Neural progenitor cell (in vitro differentiated cells): ENCODE results near the gene MS4A18. TPM values are rescaled to one million over a fixed set of nuclear protein-coding genes. Genes with fewer than 3 reads are reported as not detected.

ENCODE experiments used
- DNase-seq: peaks from one replicate; pipeline ENCODE4 v3.0.0-alpha.2; 2016; ENCODE audit warnings: low spot score
- H2AFZ ChIP-seq: fragments of 200-600 bp; sonication (generic); replicated peaks from 2 replicates; pipeline ENCODE4 v1.6.1; 2016; ENCODE audit warnings: antibody characterized with exemption
- H3F3A ChIP-seq: fragments of 200-600 bp; sonication (generic); 2 replicates; pipeline ENCODE4 v1.6.1; 2016; ENCODE audit warnings: antibody characterized with exemption, low read depth
- H3K27ac ChIP-seq: fragments of 200-600 bp; sonication (generic); 2 replicates; pipeline ENCODE4 v1.5.1; 2016; ENCODE audit warnings: mild to moderate bottlenecking
- H3K27me3 ChIP-seq: fragments of 200-600 bp; sonication (generic); 2 replicates; pipeline ENCODE4 v1.6.1; 2016; ENCODE audit warnings: mild to moderate bottlenecking, moderate library complexity
- H3K36me3 ChIP-seq: fragments of 200-600 bp; sonication (generic); 2 replicates; pipeline ENCODE4 v1.5.1; 2016
- H3K4me1 ChIP-seq: fragments of 200-600 bp; sonication (generic); 2 replicates; pipeline ENCODE4 v1.6.1; 2016; ENCODE audit warnings: mixed run types
- H3K4me2 ChIP-seq: fragments of 200-600 bp; sonication (generic); 2 replicates; pipeline ENCODE4 v1.6.1; 2016
- H3K4me3 ChIP-seq: fragments of 200-600 bp; sonication (generic); 2 replicates; pipeline ENCODE4 v1.5.1; 2016
- H3K79me2 ChIP-seq: fragments of 200-600 bp; sonication (generic); 2 replicates; pipeline ENCODE4 v1.6.1; 2016; ENCODE audit warnings: low read depth
- H3K9ac ChIP-seq: fragments of 200-600 bp; sonication (generic); 2 replicates; pipeline ENCODE4 v1.6.1; 2016
- H3K9me3 ChIP-seq: fragments of 200-600 bp; sonication (generic); 2 replicates; pipeline ENCODE4 v1.5.1; 2016; ENCODE audit warnings: low read depth
- H4K20me1 ChIP-seq: fragments of 200-600 bp; sonication (generic); 2 replicates; pipeline ENCODE4 v1.6.1; 2016; ENCODE audit warnings: low read depth
- H3K27ac Mint-ChIP-seq: 3 replicates; pipeline ENCODE4 v1.8.0; 2021; ENCODE audit warnings: mixed read lengths
- H3K27me3 Mint-ChIP-seq: 2 replicates; pipeline ENCODE4 v1.8.0; 2022; ENCODE audit warnings: low read depth, mild to moderate bottlenecking, inconsistent platforms, moderate library complexity, mixed read lengths; ENCODE audit not compliant: insufficient read depth
- H3K36me3 Mint-ChIP-seq: 3 replicates; pipeline ENCODE4 v1.8.0; 2021; ENCODE audit warnings: mixed read lengths
- H3K4me1 Mint-ChIP-seq: 3 replicates; pipeline ENCODE4 v1.8.0; 2021; ENCODE audit warnings: mixed read lengths
- H3K4me3 Mint-ChIP-seq: 3 replicates; pipeline ENCODE4 v1.8.0; 2021; ENCODE audit warnings: mild to moderate bottlenecking, moderate library complexity, mixed read lengths
- H3K9me3 Mint-ChIP-seq: 3 replicates; pipeline ENCODE4 v1.8.0; 2020; ENCODE audit warnings: mixed read lengths
- EZH2 ChIP-seq: fragments of 200-600 bp; sonication (generic); IDR thresholded peaks from 2 replicates; pipeline ENCODE4 v1.6.1; 2017; ENCODE audit warnings: antibody characterized with exemption, mild to moderate bottlenecking, moderate library complexity
- EZH2phosphoT487 ChIP-seq: fragments of 200-600 bp; sonication (generic); IDR thresholded peaks from 2 replicates; pipeline ENCODE4 v1.6.1; 2017; ENCODE audit warnings: antibody characterized with exemption
- total RNA-seq: library from RNA; depleted of rRNA; stranded (reverse); fragments of >200 nt; gene quantifications from 2 replicates; pipeline ENCODE4 v1.2.3, GENCODE V29; 2015; ENCODE audit warnings: low replicate concordance
- TF ChIP-seq, protein P1 (sequence below): fragments of 200-600 bp; sonication (generic); IDR thresholded peaks from 2 replicates; pipeline ENCODE4 v1.5.1; 2017; ENCODE audit warnings: antibody characterized with exemption, mild to moderate bottlenecking

The MS4A18 gene
- total RNA-seq, 1 donor from 2014 or later = not detected

DNA sequence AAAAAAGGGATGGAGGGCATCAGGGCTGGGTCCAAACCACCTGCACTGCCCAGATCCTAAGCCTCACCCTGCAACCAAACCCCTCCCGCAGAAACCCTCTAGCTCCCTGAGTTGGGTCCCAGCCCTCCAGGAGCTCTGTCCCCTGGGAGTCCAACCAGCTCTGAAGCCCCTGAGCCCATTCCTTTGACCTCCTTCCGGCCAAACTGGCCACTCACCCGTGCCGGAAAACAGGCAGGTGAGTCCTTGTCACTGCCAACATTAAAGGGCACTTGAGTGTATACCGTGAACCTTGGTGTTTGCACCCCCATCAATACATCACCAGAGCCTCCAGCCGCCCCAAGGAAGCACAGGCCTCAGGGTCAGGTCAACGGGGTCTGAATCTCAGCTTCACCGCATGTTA is 43.7 kb downstream of the MS4A18 start:
- no peak overlapping the region for H3K4me3 ChIP-seq
- Mint-ChIP-seq H3K27me3 (peaks cover 5% of the 10 kb centered on the region), H3K4me3 (no peak overlapping the region), H3K4me1 (no peaks in the 10 kb centered on the region), H3K36me3 (no peaks in the 10 kb centered on the region), H3K9me3 (peaks cover 3% of the 10 kb centered on the region), H3K27ac (no peak overlapping the region)
- no peak overlapping the region for H3K9ac ChIP-seq
- no peaks in the 10 kb centered on the region for H3K9me3 ChIP-seq
- no peak overlapping the region for H3K27ac ChIP-seq
- TF ChIP-seq EZH2phosphoT487 (no peak), EZH2 (no peak)
- TF ChIP-seq, protein P1, sequence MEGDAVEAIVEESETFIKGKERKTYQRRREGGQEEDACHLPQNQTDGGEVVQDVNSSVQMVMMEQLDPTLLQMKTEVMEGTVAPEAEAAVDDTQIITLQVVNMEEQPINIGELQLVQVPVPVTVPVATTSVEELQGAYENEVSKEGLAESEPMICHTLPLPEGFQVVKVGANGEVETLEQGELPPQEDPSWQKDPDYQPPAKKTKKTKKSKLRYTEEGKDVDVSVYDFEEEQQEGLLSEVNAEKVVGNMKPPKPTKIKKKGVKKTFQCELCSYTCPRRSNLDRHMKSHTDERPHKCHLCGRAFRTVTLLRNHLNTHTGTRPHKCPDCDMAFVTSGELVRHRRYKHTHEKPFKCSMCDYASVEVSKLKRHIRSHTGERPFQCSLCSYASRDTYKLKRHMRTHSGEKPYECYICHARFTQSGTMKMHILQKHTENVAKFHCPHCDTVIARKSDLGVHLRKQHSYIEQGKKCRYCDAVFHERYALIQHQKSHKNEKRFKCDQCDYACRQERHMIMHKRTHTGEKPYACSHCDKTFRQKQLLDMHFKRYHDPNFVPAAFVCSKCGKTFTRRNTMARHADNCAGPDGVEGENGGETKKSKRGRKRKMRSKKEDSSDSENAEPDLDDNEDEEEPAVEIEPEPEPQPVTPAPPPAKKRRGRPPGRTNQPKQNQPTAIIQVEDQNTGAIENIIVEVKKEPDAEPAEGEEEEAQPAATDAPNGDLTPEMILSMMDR = no peak
- no peak overlapping the region for H3K4me2 ChIP-seq
- no peaks in the 10 kb centered on the region for H3F3A ChIP-seq
- peaks cover 12% of the 10 kb centered on the region for H3K27me3 ChIP-seq
- H3K4me1 ChIP-seq = no peaks in the 10 kb centered on the region
- no peak for DNase-seq
- no peak overlapping the region for H2AFZ ChIP-seq
- H3K36me3 ChIP-seq = no peaks in the 10 kb centered on the region
- H4K20me1 ChIP-seq = no peaks in the 10 kb centered on the region
- H3K79me2 ChIP-seq = no peaks in the 10 kb centered on the region

DNA sequence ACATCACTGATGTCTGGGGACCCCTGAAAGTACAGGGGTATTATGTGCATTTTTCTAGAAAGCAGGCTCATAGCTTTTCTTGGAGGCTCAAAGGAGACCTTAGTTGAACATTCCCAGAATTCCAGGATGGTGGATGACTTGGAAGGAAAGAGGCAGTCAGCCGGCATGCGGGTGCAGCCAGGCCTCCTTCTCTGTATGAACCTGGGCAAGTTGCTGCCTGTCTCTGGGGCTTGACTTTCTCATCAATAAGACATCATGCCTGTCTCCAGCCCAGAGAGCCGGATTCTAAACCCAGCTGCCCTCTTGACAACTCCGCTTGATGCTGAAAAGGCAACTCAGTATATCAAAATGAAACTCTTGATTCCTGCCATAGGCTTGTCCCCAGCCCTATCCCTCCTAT is 44.8 kb downstream of the MS4A18 start:
- H3K27me3 ChIP-seq = peaks cover 12% of the 10 kb centered on the region
- Mint-ChIP-seq H3K27ac (no peak overlapping the region), H3K4me3 (no peak overlapping the region), H3K36me3 (no peaks in the 10 kb centered on the region), H3K27me3 (peaks cover 5% of the 10 kb centered on the region), H3K4me1 (no peaks in the 10 kb centered on the region), H3K9me3 (peaks cover 3% of the 10 kb centered on the region)
- no peak overlapping the region for H3K4me2 ChIP-seq
- DNase-seq = no peak
- H3K36me3 ChIP-seq = no peaks in the 10 kb centered on the region
- no peaks in the 10 kb centered on the region for H3F3A ChIP-seq
- H3K79me2 ChIP-seq = no peaks in the 10 kb centered on the region
- no peaks in the 10 kb centered on the region for H3K4me1 ChIP-seq
- TF ChIP-seq, protein P1 = no peak
- TF ChIP-seq EZH2phosphoT487 = no peak
- TF ChIP-seq EZH2 = no peak
- H4K20me1 ChIP-seq = no peaks in the 10 kb centered on the region
- no peak overlapping the region for H2AFZ ChIP-seq
- H3K9me3 ChIP-seq = no peaks in the 10 kb centered on the region
- no peak overlapping the region for H3K9ac ChIP-seq
- H3K4me3 ChIP-seq = no peak overlapping the region
- no peak overlapping the region for H3K27ac ChIP-seq

DNA sequence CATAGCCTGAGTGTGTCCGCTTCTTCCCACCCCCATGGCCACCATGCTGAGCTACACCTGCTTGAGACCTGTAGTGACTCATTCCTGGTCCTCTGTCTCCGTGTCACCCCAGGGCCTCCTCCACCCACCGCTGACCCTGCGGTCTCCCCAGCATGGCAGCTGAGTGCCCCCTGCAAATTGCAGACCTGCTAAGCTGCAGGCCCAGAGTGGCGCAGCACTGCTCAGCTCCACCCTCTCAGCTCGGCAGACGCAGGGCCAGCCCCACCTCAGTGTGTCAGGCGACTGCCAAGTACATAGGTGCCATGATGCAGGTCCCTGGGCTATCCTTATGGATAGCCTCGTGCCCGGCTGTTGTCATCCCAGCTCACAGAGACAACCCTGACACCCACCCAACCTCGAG is 45.3 kb downstream of the MS4A18 start:
- Histone ChIP-seq H3K9ac (no peak overlapping the region), H3K27ac (no peak overlapping the region), H2AFZ (no peak overlapping the region), H3K9me3 (no peaks in the 10 kb centered on the region), H3K27me3 (peaks cover 12% of the 10 kb centered on the region), H3K4me3 (no peak overlapping the region), H3F3A (no peaks in the 10 kb centered on the region), H3K4me2 (no peak overlapping the region), H3K36me3 (no peaks in the 10 kb centered on the region), H4K20me1 (no peaks in the 10 kb centered on the region), H3K79me2 (no peaks in the 10 kb centered on the region), H3K4me1 (no peaks in the 10 kb centered on the region)
- no peak for DNase-seq
- Mint-ChIP-seq H3K36me3 (no peaks in the 10 kb centered on the region), H3K27me3 (peaks cover 5% of the 10 kb centered on the region), H3K4me1 (no peaks in the 10 kb centered on the region), H3K27ac (no peak overlapping the region), H3K9me3 (peaks cover 3% of the 10 kb centered on the region), H3K4me3 (no peak overlapping the region)
- TF ChIP-seq EZH2 = no peak
- TF ChIP-seq EZH2phosphoT487 = no peak
- TF ChIP-seq, protein P1 = no peak
